ENCODE data around the gene NFKBIE.

GRCh38 chr6:44257025-44257752, 8.2 kb downstream of the NFKBIE start, which contains the start of gene SLC35B2:
- TF ChIP-seq CTCF (optimal IDR thresholded peaks at IDR 0.05 in 1 of 3, IDR thresholded peaks at IDR 0.05 in 1 of 3, conservative IDR thresholded peaks at IDR 0.05 in 1 of 3; ENCODE audit: extremely low read depth in 1 of 3, insufficient read depth in 2 of 3, low read length in 3 of 3) (peak in 2 of 3 experiments; percentile 48 to 79), EZH2 (IDR thresholded peaks at IDR 0.05; ENCODE audit: low read length) (no peak)
